ENCODE data around the gene PKD2L2. TPM values are rescaled to one million over a fixed set of nuclear protein-coding genes. Genes with fewer than 3 reads are reported as not detected.
"Not testable (repeated sequence)": the region's sequence is repeated elsewhere in the genome, so short reads cannot be mapped to it uniquely, and the experiment has no call there.

PKD2L2 gene
- total and polyA plus RNA-seq, 8 donors, result 0.23 to 0.82 (median 0.39) TPM; not detected in 2

GRCh38 chr5:137858954-137859353 is 30.3 kb upstream of the PKD2L2 start:
- H3K4me3 ChIP-seq, result no peak overlapping the region

GRCh38 chr5:137862251-137862650 is 27.0 kb upstream of the PKD2L2 start:
- TF ChIP-seq CTCF (IDR thresholded peaks at IDR 0.05), result no peak
- Histone ChIP-seq H3K4me1 (peaks cover 0 to 15% of the 10 kb centered on the region in 2 donors), H3K36me3 (no peaks in the 10 kb centered on the region), H3K4me3 (no peak overlapping the region), H3K27me3 (no peaks in the 10 kb centered on the region), H3K9me3 (no peaks in the 10 kb centered on the region), H3K27ac (no peak overlapping the region)
- intact Hi-C loops (cut with DNase I), result no loop called here
- no peak for DNase-seq
- no peak for ATAC-seq

More at GRCh38 chr5:137858954-137859353, 30.3 kb upstream of the PKD2L2 start:
- peaks cover 0 to 15% of the 10 kb centered on the region in 2 donors for H3K4me1 ChIP-seq
- peak; percentile 12 for ATAC-seq
- no peak for DNase-seq
- H3K27me3 ChIP-seq, result no peaks in the 10 kb centered on the region
- no peak overlapping the region for H3K27ac ChIP-seq
- intact Hi-C loops (cut with DNase I), result no loop called here
- H3K36me3 ChIP-seq, result no peaks in the 10 kb centered on the region
- no peak for TF ChIP-seq CTCF (IDR thresholded peaks at IDR 0.05)
- H3K9me3 ChIP-seq, result no peaks in the 10 kb centered on the region

- ATAC-seq; H3K4me1 ChIP-seq; H3K9me3 ChIP-seq; intact Hi-C loops (cut with DNase I); H3K4me3 ChIP-seq; DNase-seq; H3K27ac ChIP-seq; H3K27me3 ChIP-seq; H3K36me3 ChIP-seq: not testable (repeated sequence)
Observed at GRCh38 chr5:137863653-137864052, 25.6 kb upstream of the PKD2L2 start.

GRCh38 chr5:137866541-137867388 is 22.5 kb upstream of the PKD2L2 start:
- DNase-seq (no peak), ATAC-seq (no peak)
- no peak overlapping the region for H3K27ac ChIP-seq
- no peak overlapping the region for H3K4me3 ChIP-seq
- no peaks in the 10 kb centered on the region for H3K4me1 ChIP-seq
- no peaks in the 10 kb centered on the region for H3K9me3 ChIP-seq
- H3K36me3 ChIP-seq, result no peaks in the 10 kb centered on the region
- no peaks in the 10 kb centered on the region for H3K27me3 ChIP-seq
- intact Hi-C loops (cut with DNase I), result no loop called here
- no peak for TF ChIP-seq CTCF (IDR thresholded peaks at IDR 0.05)

- intact Hi-C loops (cut with DNase I), result no loop called here
- DNase-seq (no peak), ATAC-seq (no peak)
- no peak for TF ChIP-seq CTCF (IDR thresholded peaks at IDR 0.05)
- Histone ChIP-seq H3K4me3 (no peak within 1 kb of the TSS), H3K9me3 (no peaks in the 10 kb centered on the region), H3K4me1 (no peaks in the 10 kb centered on the region), H3K36me3 (no peaks in the 10 kb centered on the region), H3K27ac (no peak within 1 kb of the TSS), H3K27me3 (no peaks in the 10 kb centered on the region)
Observed at GRCh38 chr5:137867664-137868063, 21.6 kb upstream of the PKD2L2 start, which contains the start of gene MYOT. MYOT (plus strand) TSS chr5:137867860; CDS start chr5:137870652, 2,792 bp downstream.

Measured in left lung (tissue), 10 donors.